T-helper 17 cell (primary cell): ENCODE measurements around the gene PRKCH. TPM values are rescaled to one million over a fixed set of nuclear protein-coding genes. Genes with fewer than 3 reads are reported as not detected.

ENCODE experiments used
- ATAC-seq: fragments of 150-1000 bp; cut with Tn5 transposase; 2 replicates; pipeline ENCODE4 v1.10.0; 2021; ENCODE audit warnings: mild to moderate bottlenecking, moderate library complexity
- DNase-seq, 3 donors: peaks; one replicate each; pipeline versions ENCODE4 v3.0.0 to v3.0.0-alpha.2; 2020 to 2021
- H3K9me3 ChIP-seq: one replicate; pipeline ENCODE4 v1.7.0; 2013; ENCODE audit warnings: low read length, mild to moderate bottlenecking; ENCODE audit not compliant: control insufficient read depth, poor library complexity, severe bottlenecking
- H3K27ac Mint-ChIP-seq: one replicate; pipeline ENCODE4 v1.8.0; 2022; ENCODE audit warnings: mild to moderate bottlenecking, moderate library complexity, mixed read lengths
- H3K27me3 Mint-ChIP-seq: one replicate; pipeline ENCODE4 v1.8.0; 2022; ENCODE audit warnings: mixed read lengths
- H3K36me3 Mint-ChIP-seq: one replicate; pipeline ENCODE4 v1.8.0; 2022; ENCODE audit warnings: low read depth, mixed read lengths
- H3K4me1 Mint-ChIP-seq: one replicate; pipeline ENCODE4 v1.8.0; 2022; ENCODE audit warnings: mild to moderate bottlenecking, mixed read lengths
- H3K4me3 Mint-ChIP-seq: one replicate; pipeline ENCODE4 v1.8.0; 2022; ENCODE audit warnings: mild to moderate bottlenecking, moderate library complexity, mixed read lengths
- total RNA-seq, 4 donors: library from RNA in 2 of 4; stranded (reverse) in 2 of 4; gene quantifications; one replicate each; pipeline ENCODE4 v1.2.3 and lab custom pipeline; 2022 to 2026

Gene PRKCH
- total RNA-seq, 2 donors from 2014 or later: 328 to 342 TPM

- Mint-ChIP-seq H3K27me3 (peaks cover 9% of the 10 kb centered on the region), H3K4me3 (peak overlapping the region; percentile 36), H3K27ac (no peak overlapping the region), H3K4me1 (peaks cover 40% of the 10 kb centered on the region), H3K36me3 (no peaks in the 10 kb centered on the region)
- ATAC-seq (no peak), DNase-seq (no peak)
- no peaks in the 10 kb centered on the region for H3K9me3 ChIP-seq
These were observed 243.3 kb downstream of the PRKCH start for GRCh38 chr14:61564618-61565091.

- H3K27ac Mint-ChIP-seq: no peak overlapping the region
These were observed 243.8 kb downstream of the PRKCH start for GRCh38 chr14:61565181-61565580.

DNA sequence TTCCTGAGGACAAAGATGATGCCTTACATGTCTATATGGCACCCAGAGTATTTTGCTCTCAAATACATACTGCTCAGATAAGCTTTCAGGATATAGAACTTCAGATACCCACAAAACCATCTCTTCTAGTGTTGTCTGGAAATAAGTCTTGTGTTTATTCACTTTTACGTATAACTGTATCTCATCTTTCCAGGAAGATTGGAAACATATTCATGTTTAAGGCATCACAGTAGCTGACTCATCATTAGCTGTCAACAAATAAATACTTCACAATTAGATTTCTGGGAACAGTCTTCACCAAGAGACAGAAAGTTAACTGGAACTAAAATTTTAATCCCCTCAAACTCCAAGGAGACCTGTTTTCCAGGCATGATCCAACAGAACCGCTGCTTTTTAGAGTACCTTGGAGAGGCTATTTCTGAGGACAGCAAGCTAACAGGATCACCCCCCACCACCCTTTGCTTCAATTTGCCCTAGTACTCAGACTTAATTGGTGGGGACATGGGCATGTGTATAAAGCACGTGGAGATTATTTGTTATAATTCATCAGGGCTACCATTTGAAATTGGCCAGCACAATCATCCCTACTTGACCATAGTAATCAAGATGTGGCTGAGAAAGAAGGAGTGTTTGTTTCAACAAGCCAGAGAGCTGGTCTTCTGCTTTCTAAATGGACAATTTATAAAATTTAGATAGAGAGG is 244.6 kb downstream of the PRKCH start:
- Mint-ChIP-seq H3K4me1 (peaks cover 52% of the 10 kb centered on the region), H3K36me3 (no peaks in the 10 kb centered on the region), H3K4me3 (no peak overlapping the region), H3K27me3 (peaks cover 17% of the 10 kb centered on the region), H3K27ac (no peak overlapping the region)
- ATAC-seq: no peak
- DNase-seq: no peak
- H3K9me3 ChIP-seq: no peaks in the 10 kb centered on the region

More at GRCh38 chr14:61565181-61565580, 243.8 kb downstream of the PRKCH start:
- no peaks in the 10 kb centered on the region for H3K9me3 ChIP-seq
- ATAC-seq (no peak), DNase-seq (no peak)
- H3K4me3 Mint-ChIP-seq: no peak overlapping the region
- H3K4me1 Mint-ChIP-seq: peaks cover 45% of the 10 kb centered on the region
- H3K27me3 Mint-ChIP-seq: peaks cover 14% of the 10 kb centered on the region
- H3K36me3 Mint-ChIP-seq: no peaks in the 10 kb centered on the region

DNA sequence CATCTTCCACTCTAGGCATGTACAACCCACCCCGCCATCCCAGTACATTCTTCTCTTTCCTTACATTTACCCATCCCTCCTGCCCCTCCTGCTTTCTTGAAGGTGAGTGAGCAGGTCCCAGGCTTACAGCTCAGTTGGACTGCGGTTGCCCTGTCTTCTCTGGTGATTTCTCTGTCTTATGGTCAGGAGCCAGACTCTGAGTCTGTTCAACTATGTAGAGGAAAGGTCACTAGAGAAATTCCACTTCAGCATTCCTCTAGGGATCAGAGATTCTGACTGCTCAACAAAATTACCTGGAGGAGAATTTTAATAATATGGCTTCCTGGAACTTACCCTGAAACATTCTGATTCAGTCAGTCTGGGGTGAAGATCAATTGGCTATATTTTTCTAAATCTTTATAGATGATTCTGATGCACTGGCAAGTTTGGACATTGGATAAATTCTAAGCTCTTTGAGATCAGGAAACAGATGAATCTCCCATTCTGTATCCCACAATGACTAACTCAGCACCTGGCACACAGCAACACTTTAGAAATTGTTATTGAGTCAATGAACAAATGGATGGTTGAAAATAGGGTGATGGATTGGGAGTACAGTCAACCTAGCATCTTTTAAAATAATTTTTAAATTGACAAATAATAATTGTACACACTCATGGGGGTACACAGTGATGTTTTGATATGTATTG is 245.3 kb downstream of the PRKCH start:
- Mint-ChIP-seq H3K27ac (no peak overlapping the region), H3K27me3 (peaks cover 17% of the 10 kb centered on the region), H3K4me3 (no peak overlapping the region), H3K36me3 (no peaks in the 10 kb centered on the region), H3K4me1 (peaks cover 52% of the 10 kb centered on the region)
- DNase-seq (no peak), ATAC-seq (no peak)
- no peaks in the 10 kb centered on the region for H3K9me3 ChIP-seq

DNA sequence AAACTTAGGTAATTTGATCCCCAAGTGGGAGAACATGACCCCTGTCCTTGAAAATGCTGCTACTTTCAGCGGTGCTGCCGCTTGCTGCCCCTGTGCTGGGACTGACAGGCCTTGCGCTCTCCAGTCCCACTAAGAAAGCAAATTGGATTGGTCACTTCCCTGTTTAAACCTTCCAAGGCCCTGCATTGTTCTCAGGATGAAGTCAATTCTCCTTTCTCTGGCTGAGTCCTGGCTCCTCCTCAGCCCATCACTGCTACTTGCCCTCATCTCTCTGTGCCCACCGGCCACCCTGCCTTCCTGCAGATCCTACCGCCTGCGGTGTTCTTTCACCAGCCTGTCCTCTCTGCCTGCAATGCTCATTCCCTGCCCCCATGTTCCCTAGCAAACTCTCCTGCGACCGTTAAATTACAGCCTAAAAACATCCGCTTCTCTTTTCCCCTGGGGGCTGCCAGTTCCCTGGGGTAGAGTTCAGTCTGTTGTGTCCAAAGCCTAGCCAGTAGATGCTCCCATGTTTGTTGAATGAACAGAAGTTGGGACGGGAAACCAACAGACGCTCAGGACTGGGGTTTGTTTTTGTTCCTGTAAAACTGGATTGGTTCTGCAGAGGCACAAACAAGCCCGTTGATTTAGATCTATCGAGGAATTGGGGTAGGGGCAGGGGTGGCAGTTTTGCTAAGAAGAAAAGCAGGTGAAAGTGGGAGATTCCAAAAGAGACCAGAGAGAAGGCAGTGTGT is 246.6 kb downstream of the PRKCH start:
- Mint-ChIP-seq H3K4me3 (peak overlapping the region; percentile 80), H3K36me3 (no peaks in the 10 kb centered on the region), H3K4me1 (peaks cover 40% of the 10 kb centered on the region), H3K27me3 (peaks cover 23% of the 10 kb centered on the region), H3K27ac (peak overlapping the region; percentile 39)
- no peaks in the 10 kb centered on the region for H3K9me3 ChIP-seq
- DNase-seq (no peak), ATAC-seq (no peak)

DNA sequence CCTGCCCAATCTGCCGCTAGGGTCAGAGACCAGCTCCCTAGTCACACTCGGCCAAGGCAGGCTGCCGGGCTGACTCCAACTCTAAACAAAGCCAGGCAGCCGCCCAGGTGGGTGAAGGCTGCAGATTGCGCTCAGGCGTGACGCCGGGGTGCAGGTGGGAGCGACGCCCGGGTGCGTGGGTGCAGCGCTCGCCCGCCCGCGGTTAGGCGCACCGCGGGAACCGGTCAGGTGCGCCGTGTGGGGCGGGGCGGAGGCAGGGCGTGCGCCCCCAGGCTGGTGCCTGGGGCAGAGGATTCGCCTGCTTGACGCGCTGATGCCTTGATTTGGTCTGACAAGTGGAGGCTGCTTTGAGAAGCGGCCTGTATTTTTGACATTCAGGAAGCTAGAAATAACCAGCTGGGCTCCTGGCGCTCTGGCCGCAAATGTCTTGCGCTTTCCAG is 247.2 kb downstream of the PRKCH start:
- Mint-ChIP-seq H3K4me1 (peaks cover 36% of the 10 kb centered on the region), H3K27me3 (peaks cover 23% of the 10 kb centered on the region), H3K4me3 (peak overlapping the region; percentile 80), H3K27ac (peak overlapping the region; percentile 39), H3K36me3 (no peaks in the 10 kb centered on the region)
- ATAC-seq (peak; percentile 91), DNase-seq (peak; percentile 22 to 37 (median 30))
- no peaks in the 10 kb centered on the region for H3K9me3 ChIP-seq

DNA sequence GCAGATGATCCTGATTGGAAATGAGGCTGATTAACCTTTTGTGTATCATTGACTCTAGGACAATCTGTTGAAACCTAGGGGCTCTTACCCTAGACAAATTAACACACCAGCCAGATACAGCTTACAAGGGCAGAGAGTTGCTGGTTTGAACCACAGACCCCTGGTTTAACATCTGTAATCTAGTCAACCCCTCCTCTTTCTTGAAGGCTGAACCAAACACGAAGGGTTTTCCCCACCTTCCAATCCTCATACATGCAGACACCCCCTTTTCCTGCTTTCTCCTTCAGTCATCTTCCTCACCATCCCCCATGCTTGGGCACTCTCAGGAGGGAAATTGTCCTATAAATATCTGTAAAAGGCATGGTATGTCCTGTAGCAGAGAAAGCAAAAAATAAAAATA is 247.9 kb downstream of the PRKCH start:
- Mint-ChIP-seq H3K27ac (peak overlapping the region; percentile 56), H3K4me3 (peak overlapping the region; percentile 80), H3K27me3 (peaks cover 23% of the 10 kb centered on the region), H3K4me1 (peaks cover 32% of the 10 kb centered on the region), H3K36me3 (no peaks in the 10 kb centered on the region)
- H3K9me3 ChIP-seq: no peaks in the 10 kb centered on the region
- no peak for ATAC-seq
- no peak for DNase-seq

DNA sequence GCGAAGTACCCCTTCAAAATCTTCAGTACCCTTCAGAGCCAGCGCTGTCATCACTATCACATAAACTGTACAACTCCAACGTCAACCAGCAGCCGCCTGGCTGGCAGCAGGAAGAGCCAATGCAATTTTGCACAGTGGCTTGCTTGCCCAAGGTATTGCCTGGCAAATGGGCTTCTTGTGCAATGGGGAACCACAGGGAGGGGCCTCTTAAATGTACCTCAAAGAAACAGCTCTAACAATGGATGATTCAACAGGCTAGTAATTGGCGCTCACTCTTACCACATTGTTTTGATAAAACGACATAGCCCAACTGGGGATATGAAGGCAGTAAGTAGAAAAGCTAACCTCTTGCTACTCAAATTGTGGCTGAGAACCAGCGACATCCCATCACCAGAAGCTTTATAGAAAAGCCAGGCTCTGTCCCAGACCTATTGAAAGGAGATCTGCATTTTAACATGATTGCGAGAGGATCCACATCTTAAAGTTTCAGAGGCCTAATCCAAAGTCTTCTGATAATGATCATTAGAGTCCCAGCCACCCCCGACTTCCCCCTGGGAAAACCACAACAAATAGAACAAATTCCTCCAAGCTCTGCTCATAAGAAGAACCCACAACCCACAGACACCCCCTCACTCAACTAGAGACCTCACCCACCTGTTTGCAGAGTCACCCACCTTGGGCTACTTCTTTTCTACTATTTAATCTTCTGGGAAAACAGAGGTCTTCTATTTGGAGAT is 248.6 kb downstream of the PRKCH start:
- peaks cover 23% of the 10 kb centered on the region for H3K27me3 Mint-ChIP-seq
- peak overlapping the region; percentile 56 for H3K27ac Mint-ChIP-seq
- H3K4me1 Mint-ChIP-seq: peaks cover 32% of the 10 kb centered on the region
- H3K9me3 ChIP-seq: no peaks in the 10 kb centered on the region
- peak overlapping the region; percentile 71 for H3K4me3 Mint-ChIP-seq
- ATAC-seq: peak; percentile 39
- no peak for DNase-seq
- H3K36me3 Mint-ChIP-seq: no peaks in the 10 kb centered on the region

DNA sequence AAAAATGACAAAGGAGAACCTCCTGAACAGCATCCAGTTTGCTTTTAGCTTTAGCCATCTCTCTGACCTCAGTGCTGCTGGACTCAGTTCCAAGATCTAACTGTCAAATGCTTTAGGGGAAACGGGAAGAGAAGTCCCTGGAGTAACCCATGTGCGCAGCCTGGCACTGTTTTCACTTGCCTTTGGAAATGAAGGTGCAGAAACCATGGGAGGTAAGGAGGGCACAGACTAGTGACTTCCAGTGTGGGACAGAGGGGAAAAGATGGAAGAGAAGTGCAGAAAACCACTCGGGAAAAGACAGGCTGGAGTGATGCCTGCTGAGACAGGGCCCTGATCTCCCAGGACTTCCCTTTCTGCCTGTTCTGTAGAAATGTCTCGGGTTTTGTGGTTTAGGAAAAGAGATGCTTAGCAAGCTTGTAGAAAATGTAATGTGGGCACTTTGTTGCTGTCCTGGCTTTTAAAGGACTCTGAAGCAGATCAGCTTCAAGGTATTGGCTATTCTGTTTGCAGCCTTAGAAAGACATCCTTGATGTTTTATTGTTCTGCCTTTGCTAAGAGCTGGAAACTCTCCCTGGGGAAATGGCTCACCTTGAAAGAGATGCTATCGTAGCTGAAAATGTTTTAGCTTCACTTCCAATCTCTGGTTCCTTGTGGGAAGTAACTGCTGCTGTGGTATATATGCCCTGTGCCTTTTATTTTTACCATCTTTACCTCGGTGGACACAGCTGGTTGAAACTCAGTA is 249.3 kb downstream of the PRKCH start:
- no peak overlapping the region for H3K4me3 Mint-ChIP-seq
- no peaks in the 10 kb centered on the region for H3K36me3 Mint-ChIP-seq
- H3K4me1 Mint-ChIP-seq: peaks cover 32% of the 10 kb centered on the region
- H3K9me3 ChIP-seq: no peaks in the 10 kb centered on the region
- DNase-seq (no peak), ATAC-seq (no peak)
- H3K27ac Mint-ChIP-seq: peak overlapping the region; percentile 56
- H3K27me3 Mint-ChIP-seq: peaks cover 23% of the 10 kb centered on the region

GRCh38 chr14:61571917-61572316 is 250.5 kb downstream of the PRKCH start:
- ATAC-seq: no peak
- DNase-seq: no peak
- Mint-ChIP-seq H3K27ac (no peak overlapping the region), H3K4me3 (no peak overlapping the region), H3K4me1 (peaks cover 32% of the 10 kb centered on the region), H3K27me3 (peaks cover 23% of the 10 kb centered on the region), H3K36me3 (no peaks in the 10 kb centered on the region)
- no peaks in the 10 kb centered on the region for H3K9me3 ChIP-seq

- Mint-ChIP-seq H3K27me3 (peaks cover 18% of the 10 kb centered on the region), H3K4me3 (no peak overlapping the region), H3K4me1 (peaks cover 32% of the 10 kb centered on the region), H3K27ac (no peak overlapping the region), H3K36me3 (peaks cover 2% of the 10 kb centered on the region)
- no peak for DNase-seq
- ATAC-seq: no peak
- no peaks in the 10 kb centered on the region for H3K9me3 ChIP-seq
These were observed 251.9 kb downstream of the PRKCH start for GRCh38 chr14:61573321-61573720.

DNA sequence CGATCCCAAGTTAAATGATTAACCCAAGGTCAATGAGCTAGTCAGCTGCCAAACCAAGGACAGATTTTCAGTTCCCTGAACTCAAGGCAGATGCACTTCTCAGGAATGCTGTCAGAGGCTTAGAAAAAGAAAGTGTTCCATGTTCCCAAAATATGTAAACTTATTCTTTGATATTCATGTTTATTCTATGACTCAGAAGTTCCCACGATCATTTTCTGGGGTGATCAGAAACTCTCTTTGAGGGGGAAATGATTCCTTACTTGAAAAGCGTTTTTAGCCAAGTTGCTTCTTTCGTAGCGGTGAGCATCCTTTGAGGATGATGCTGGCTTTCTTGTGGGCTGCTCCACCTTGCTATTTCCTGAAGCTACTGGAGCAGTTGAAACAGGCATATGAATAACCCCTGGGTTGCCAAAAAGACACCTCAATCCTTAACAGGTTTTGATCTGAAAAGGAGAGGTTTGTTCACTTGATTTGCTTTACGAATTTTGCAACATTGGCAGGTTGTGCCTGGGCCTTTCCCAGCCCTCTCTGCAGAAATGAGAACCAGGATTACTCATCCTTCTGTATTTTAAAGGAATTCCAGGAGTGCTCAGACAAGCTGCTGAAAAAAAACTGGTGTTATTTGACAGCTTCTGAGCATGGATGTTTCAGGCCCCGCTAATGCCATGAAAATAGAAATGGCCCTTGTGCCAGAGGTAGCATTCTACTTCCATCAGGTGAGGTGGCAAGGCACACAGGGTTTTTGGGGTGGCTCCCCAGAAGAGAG is 252.6 kb downstream of the PRKCH start:
- H3K9me3 ChIP-seq: no peaks in the 10 kb centered on the region
- DNase-seq (no peak), ATAC-seq (no peak)
- Mint-ChIP-seq H3K4me1 (peaks cover 33% of the 10 kb centered on the region), H3K4me3 (no peak overlapping the region), H3K27me3 (peaks cover 17% of the 10 kb centered on the region), H3K27ac (no peak overlapping the region), H3K36me3 (peaks cover 2% of the 10 kb centered on the region)
